Ramos (cell line): ENCODE data around the gene DNAJC10.
"Not testable (repeated sequence)": the region's sequence is repeated elsewhere in the genome, so short reads cannot be mapped to it uniquely, and the experiment has no call there.

Source experiments
- in situ Hi-C: fragments of 300-500 bp; cut with MboI; formaldehyde crosslinking; loops from one replicate; pipeline ENCODE4 v1.14.3; 2022; ENCODE audit warnings: low sequenced_read_pairs; ENCODE audit not compliant: unreplicated experiment

DNAJC10 gene, protein sequence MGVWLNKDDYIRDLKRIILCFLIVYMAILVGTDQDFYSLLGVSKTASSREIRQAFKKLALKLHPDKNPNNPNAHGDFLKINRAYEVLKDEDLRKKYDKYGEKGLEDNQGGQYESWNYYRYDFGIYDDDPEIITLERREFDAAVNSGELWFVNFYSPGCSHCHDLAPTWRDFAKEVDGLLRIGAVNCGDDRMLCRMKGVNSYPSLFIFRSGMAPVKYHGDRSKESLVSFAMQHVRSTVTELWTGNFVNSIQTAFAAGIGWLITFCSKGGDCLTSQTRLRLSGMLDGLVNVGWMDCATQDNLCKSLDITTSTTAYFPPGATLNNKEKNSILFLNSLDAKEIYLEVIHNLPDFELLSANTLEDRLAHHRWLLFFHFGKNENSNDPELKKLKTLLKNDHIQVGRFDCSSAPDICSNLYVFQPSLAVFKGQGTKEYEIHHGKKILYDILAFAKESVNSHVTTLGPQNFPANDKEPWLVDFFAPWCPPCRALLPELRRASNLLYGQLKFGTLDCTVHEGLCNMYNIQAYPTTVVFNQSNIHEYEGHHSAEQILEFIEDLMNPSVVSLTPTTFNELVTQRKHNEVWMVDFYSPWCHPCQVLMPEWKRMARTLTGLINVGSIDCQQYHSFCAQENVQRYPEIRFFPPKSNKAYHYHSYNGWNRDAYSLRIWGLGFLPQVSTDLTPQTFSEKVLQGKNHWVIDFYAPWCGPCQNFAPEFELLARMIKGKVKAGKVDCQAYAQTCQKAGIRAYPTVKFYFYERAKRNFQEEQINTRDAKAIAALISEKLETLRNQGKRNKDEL

GRCh38 chr2:182715892-182716649 lies at the start of gene DNAJC10:
TSS of gene DNAJC10 (plus strand) at chr2:182716257. CDS start at chr2:182718087, 1,830 bp downstream.
- in situ Hi-C loops: no loop called here

DNA sequence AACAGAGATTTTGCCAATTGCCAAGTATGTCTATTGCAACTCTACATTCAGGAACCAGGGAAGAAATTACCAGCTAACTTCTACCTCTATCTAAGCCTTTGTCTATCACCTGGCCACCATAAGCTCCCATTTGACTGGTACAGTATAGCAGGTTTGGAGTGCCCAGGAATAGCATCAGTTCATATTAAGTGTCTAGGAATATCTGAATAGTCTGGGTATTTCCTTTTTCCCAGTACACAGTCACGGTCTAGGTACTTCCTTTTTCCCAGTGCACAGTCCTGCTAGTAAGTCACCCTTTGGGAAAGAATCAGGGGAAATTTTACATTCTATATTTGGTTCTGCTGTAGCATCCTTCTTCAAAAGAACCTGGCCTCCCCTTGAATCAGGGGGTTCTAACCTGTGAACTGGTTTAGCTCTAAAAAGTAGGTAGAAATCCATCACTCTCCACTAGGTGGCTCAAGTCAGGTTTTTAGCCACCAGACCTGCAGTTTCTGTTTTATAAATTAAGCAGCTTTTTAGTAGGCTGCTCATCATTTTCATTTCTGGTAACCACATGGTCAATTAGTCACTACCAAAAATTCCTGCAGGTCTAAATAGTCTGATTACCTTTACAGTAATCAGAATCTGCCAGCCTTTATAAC lies 49.3 kb upstream of the DNAJC10 start:
- in situ Hi-C loops: loop anchor here (10.0 kb wide), 1 partner anchor 318 kb away; no protein-coding TSS in a partner anchor

DNA sequence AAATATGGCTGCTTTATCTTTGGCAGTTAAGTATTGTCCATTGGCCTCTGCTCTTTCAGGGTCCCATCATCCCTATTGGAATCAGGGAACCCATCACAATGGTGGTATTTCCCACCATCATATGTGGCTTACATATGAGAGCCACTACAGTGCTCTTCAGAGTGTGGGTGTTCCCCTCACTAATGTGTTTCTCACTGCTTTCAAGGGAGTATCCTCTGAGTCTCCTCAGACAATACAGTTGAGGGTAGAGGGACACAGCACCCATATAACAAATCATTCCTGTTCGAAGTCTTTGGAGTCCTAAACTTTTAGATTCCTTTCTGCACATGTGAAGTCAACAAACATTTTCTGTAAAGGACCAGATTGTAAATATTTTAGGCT lies 48.8 kb upstream of the DNAJC10 start:
- in situ Hi-C loops: loop anchor here (10.0 kb wide), 1 partner anchor 317 kb away; no protein-coding TSS in a partner anchor

DNA sequence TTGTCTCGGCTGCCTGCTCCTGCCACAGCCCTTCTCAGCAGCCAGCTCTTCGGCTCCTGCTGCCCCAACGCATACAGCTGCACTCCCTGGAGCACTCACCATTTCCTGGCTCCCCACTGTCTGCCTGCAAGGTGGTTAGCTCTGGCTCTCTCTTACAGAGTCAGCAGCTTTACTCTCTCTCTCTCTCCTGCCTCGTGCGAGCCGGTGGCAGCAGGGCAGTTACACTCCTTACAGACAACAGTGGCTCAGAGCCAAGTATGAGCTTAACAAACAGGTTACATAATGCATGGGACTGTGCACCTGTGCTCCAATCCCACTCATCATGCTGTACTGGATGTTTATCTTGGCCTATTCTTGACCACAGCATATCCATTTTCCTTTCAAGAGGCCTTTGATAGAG lies 47.4 kb upstream of the DNAJC10 start:
- in situ Hi-C loops: loop anchor here (10.0 kb wide), 1 partner anchor 316 kb away; no protein-coding TSS in a partner anchor

- in situ Hi-C loops: no loop called here
Measured at GRCh38 chr2:182672466-182673165, 43.4 kb upstream of the DNAJC10 start.

DNA sequence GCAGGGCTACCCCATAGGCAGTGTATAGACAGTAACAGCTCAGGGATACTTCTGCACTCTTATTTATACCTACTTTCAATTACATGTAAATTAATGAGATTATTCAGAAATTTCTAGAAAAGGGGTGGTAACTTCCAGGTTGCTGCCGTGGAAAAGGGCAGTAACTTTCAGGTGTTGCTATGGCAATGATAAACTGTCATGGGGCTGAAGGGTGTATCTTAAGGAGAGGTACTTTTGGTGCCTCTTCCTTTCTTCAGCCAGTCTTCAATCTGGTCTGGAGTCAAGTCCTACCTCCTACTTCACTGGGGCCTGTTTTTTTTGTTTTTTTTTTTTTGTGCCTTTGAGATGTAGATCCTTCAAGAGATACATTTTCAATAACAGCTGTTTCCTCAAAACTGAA lies 35.2 kb upstream of the DNAJC10 start:
- in situ Hi-C loops: no loop called here

GRCh38 chr2:182682210-182682609 lies 33.8 kb upstream of the DNAJC10 start:
- in situ Hi-C loops: no loop called here

GRCh38 chr2:182685559-182685958 lies 30.5 kb upstream of the DNAJC10 start:
- in situ Hi-C loops: no loop called here

- in situ Hi-C loops: not testable (repeated sequence)
Measured at GRCh38 chr2:182686763-182687162, 29.3 kb upstream of the DNAJC10 start.

DNA sequence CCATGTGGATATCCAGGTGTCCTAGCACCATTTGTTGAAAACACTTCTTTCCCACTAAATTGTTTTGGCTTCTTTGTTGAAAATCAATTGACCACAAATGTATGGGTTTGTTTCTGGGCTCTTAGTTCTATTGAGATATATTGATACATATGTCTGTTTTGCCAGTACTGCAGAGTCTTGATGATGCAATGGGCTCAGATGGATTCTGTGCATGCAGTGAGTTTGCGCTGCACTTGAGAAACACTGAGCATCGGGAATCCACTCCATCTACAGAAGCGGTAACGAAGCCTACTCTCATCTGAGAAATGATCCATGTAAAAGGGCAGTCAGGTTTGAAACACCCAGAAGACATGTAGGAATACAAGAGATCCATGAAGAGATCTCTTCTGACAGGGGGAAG lies 21.9 kb upstream of the DNAJC10 start:
- in situ Hi-C loops: no loop called here

DNA sequence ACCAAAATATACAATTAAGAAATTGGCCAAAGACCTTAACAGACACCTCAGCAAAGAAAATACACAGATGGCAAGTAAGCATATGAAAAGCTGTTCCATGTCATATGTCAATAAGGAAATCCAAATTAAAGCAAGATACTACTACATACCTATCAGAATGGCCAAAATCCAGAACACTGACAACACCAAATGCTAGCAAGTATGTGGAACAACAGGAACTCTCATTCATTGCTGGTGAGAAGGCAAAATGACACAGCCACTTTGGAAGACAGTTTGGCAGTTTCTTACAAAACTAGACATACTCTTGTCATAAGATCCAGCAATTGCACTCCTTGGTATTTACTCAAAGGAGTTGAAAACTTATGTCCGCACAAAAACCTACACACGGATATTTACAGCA lies 20.3 kb upstream of the DNAJC10 start:
- in situ Hi-C loops: no loop called here

- in situ Hi-C loops: no loop called here
Measured at GRCh38 chr2:182698671-182699070, 17.4 kb upstream of the DNAJC10 start.

DNA sequence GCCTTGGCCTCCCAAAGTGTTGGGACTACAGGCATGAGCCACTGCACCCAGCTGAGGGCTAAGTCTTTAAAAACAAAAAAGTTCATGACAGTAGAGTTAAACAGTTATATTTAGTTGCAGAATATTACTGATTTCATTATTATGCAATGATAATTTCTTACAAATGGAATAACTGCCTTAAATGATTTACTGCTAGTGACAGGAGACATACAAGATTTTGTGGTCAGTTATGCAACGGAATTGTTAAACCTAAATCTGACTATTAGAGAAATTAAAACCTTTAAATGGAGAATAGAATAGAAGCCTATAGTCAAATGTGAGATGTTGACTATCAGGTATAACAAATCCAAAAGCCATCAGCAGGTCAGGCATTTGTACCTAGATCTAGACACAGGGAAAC lies 10.3 kb upstream of the DNAJC10 start:
- in situ Hi-C loops: no loop called here

DNA sequence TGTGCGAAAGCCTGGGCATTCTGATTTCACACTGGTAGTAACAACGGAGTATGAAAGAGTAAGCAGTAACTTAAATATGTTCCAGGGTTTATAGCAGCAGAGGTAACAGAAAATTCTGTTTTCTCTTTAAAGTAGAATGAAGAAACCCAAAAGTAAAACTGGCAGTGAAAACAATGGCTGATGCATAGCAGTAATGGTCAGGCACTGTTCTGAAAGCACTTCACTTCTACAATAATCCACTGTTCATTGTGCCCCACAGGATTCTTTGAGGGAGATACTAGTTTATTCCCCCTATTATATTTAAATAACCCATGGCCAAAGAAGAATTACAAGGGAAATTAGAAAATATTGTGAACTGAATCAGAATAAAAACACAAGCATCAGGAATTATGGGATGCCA lies 9.3 kb upstream of the DNAJC10 start:
- in situ Hi-C loops: no loop called here

GRCh38 chr2:182713601-182714000 lies 2.5 kb upstream of the DNAJC10 start:
- in situ Hi-C loops: no loop called here

- in situ Hi-C loops: no loop called here
Measured at GRCh38 chr2:182715121-182715891, 751 bp upstream of the DNAJC10 start.

- in situ Hi-C loops: no loop called here
Measured at GRCh38 chr2:182716650-182716979, 558 bp downstream of the DNAJC10 start.

DNA sequence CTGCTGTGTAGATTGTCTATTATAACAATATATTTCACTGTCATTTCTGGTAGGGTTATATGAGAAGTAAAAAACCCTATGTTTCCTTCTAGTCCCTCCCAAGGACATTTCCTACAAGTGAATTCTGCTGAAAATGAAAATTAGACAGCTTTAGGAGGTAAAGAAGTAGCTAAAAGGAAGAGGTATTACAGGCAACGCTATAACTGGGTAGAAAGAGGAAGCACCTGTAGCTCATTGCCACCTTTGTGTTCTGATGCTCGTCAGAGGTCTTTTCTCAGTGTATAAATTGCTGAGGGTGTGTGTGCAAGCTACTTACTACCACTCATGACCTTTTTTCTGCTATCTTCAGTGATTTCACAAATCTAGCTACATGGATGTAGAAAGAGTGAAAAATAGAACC lies 1.4 kb downstream of the DNAJC10 start:
- in situ Hi-C loops: no loop called here

DNA sequence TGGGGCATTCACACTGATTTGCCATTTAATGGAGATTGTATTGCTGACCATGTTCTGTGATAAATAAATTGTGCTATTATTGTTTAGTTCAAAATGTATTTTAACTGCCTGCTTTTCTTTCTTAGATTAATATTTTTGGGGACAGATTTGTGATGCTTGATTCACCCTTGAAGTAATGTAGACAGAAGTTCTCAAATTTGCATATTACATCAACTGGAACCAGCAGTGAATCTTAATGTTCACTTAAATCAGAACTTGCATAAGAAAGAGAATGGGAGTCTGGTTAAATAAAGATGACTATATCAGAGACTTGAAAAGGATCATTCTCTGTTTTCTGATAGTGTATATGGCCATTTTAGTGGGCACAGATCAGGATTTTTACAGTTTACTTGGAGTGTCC lies 1.8 kb downstream of the DNAJC10 start:
- in situ Hi-C loops: no loop called here
